H1 (cell line): ENCODE results near the gene EVC2.

Experiments used
- CEBPB ChIP-seq: IDR thresholded peaks from 2 replicates; pipeline ENCODE4 v1.6.1; 2012; ENCODE audit warnings: low read depth, low read length
- CHD2 ChIP-seq: IDR thresholded peaks from 2 replicates; pipeline ENCODE4 v1.6.1; 2012; ENCODE audit warnings: low read length, improper control_type of control experiment
- EP300 ChIP-seq, 2 experiments: IDR thresholded peaks; 1 replicate in 1 of 2; 2 replicates in 1 of 2; pipeline ENCODE4 v1.6.1; 2011 to 2012; ENCODE audit warnings: low read depth in 2 of 2, low read length in 2 of 2, mild to moderate bottlenecking in 2 of 2, borderline replicate concordance in 1 of 2, inconsistent platforms in 1 of 2, moderate library complexity in 1 of 2
- HDAC6 ChIP-seq: IDR thresholded peaks from one replicate; pipeline ENCODE4 v1.7.1; 2012; ENCODE audit warnings: low read depth, mild to moderate bottlenecking, inconsistent platforms, low read length, moderate library complexity
- NANOG ChIP-seq: IDR thresholded peaks from 2 replicates; pipeline ENCODE4 v1.6.1; 2011; ENCODE audit warnings: low read length, low read depth, mild to moderate bottlenecking, inconsistent platforms; ENCODE audit not compliant: insufficient read depth, poor library complexity, severe bottlenecking
- POLR2A ChIP-seq, 2 experiments: IDR thresholded peaks; 1 replicate in 1 of 2; 2 replicates in 1 of 2; pipeline ENCODE4 v1.6.1; 2011; ENCODE audit warnings: low read depth in 2 of 2, low read length in 2 of 2, mild to moderate bottlenecking in 2 of 2; ENCODE audit errors: control extremely low read depth in 1 of 2
- POLR2AphosphoS5 ChIP-seq: IDR thresholded peaks from 2 replicates; pipeline ENCODE4 v1.6.1; 2011; ENCODE audit warnings: low read depth, low read length
- RAD21 ChIP-seq, 2 experiments: IDR thresholded peaks in 1 of 2; conservative IDR thresholded peaks in 1 of 2; 2 replicates each; pipeline ENCODE4 v1.6.1; 2011; ENCODE audit warnings: low read depth in 2 of 2, low read length in 2 of 2, improper control_type of control experiment in 1 of 2, inconsistent platforms in 1 of 2, mild to moderate bottlenecking in 1 of 2, moderate library complexity in 1 of 2
- SRF ChIP-seq: IDR thresholded peaks from 2 replicates; pipeline ENCODE4 v1.6.1; 2011; ENCODE audit warnings: mild to moderate bottlenecking, low read depth, low read length, moderate library complexity
- YY1 ChIP-seq: IDR thresholded peaks from 2 replicates; pipeline ENCODE4 v1.6.1; 2011; ENCODE audit warnings: low read depth, mild to moderate bottlenecking, low read length
- TF ChIP-seq, protein P1 (sequence below), 3 experiments: IDR thresholded peaks; 1 replicate in 2 of 3; 2 replicates in 1 of 3; pipeline versions ENCODE4 v1.5.1 to v1.6.1; 2011; ENCODE audit warnings: low read length in 3 of 3, mild to moderate bottlenecking in 3 of 3, inconsistent platforms in 2 of 3, low read depth in 1 of 3, moderate library complexity in 1 of 3; ENCODE audit not compliant: insufficient read depth in 1 of 3; ENCODE audit errors: control extremely low read depth in 1 of 3

DNA sequence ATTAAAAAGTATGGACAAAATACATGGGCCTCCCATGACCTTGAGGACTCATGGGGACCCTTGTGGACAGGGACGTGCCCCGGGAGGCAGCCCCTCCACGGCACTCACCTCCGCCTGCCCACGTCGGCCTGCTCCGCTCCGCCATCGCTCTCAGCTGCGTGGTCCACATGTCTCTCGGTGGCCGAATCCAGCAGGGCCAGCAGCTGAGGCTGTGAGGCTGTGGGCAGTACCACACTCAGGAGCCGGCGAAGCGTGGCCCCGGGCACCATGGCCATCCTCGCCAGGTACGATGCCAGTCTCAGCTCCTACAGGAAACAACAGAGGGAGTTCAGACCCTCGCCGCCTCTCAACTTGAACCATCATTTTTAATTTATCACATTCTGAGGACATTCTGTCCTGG, 140.0 kb downstream of the EVC2 start:
- TF ChIP-seq CEBPB (no peak), HDAC6 (no peak), POLR2A (IDR thresholded peaks at IDR 0.05; ENCODE audit: control extremely low read depth in 1 of 2, low read depth in 2 of 2, low read length in 2 of 2) (no peak), RAD21 (IDR thresholded peaks at IDR 0.05 in 1 of 2, conservative IDR thresholded peaks at IDR 0.05 in 1 of 2; ENCODE audit: low read depth in 2 of 2, low read length in 2 of 2) (no peak), CHD2 (no peak), POLR2AphosphoS5 (no peak), EP300 (IDR thresholded peaks at IDR 0.05; ENCODE audit: borderline replicate concordance in 1 of 2, low read depth in 2 of 2, low read length in 2 of 2) (no peak), YY1 (no peak), NANOG (no peak), SRF (no peak)
- TF ChIP-seq, protein P1, sequence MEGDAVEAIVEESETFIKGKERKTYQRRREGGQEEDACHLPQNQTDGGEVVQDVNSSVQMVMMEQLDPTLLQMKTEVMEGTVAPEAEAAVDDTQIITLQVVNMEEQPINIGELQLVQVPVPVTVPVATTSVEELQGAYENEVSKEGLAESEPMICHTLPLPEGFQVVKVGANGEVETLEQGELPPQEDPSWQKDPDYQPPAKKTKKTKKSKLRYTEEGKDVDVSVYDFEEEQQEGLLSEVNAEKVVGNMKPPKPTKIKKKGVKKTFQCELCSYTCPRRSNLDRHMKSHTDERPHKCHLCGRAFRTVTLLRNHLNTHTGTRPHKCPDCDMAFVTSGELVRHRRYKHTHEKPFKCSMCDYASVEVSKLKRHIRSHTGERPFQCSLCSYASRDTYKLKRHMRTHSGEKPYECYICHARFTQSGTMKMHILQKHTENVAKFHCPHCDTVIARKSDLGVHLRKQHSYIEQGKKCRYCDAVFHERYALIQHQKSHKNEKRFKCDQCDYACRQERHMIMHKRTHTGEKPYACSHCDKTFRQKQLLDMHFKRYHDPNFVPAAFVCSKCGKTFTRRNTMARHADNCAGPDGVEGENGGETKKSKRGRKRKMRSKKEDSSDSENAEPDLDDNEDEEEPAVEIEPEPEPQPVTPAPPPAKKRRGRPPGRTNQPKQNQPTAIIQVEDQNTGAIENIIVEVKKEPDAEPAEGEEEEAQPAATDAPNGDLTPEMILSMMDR (IDR thresholded peaks at IDR 0.05; ENCODE audit: control extremely low read depth in 1 of 3, insufficient read depth in 1 of 3, low read depth in 1 of 3, low read length in 3 of 3): no peak
